ENCODE measurements around the gene OR1A1.
"Not testable (repeated sequence)": the region's sequence is repeated elsewhere in the genome, so short reads cannot be mapped to it uniquely, and the experiment has no call there.

OR1A1 gene

DNA sequence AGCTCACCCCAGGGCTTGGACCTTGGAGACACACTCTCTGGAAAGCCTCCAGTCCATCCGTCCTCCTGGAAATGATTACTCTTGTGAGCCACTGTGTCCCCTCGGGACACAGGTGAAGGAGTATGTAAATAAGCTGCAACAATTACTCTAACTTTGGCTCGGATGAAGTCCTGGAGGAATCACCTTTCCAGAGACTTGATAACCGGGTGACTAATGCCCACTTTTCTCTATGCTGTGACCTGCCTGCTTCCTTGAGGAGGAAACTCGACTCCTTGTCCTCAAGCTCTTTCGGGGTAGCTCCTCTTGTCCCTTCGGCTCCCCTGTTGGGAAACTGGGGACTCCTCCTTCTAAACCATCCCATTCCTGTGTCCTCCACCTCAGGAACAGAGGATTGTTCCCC is at the start of gene OR1A1:
OR1A1 (plus strand) TSS at position 301 of the 400 bp plus-strand sequence. CDS start 7,954 bp downstream, outside the sequence.
- no peak for DNase-seq

- no peak for DNase-seq
Observed at GRCh38 chr17:3167574-3167973, 39.9 kb upstream of the OR1A1 start.

- DNase-seq: no peak
Observed at GRCh38 chr17:3189961-3190360, 17.5 kb upstream of the OR1A1 start.

GRCh38 chr17:3197219-3197618 is 10.2 kb upstream of the OR1A1 start, which contains the start of gene OR1A2:
Gene OR1A2 (plus strand): TSS chr17:3197519. CDS start chr17:3197519, 0 bp downstream.
- no peak for DNase-seq

DNA sequence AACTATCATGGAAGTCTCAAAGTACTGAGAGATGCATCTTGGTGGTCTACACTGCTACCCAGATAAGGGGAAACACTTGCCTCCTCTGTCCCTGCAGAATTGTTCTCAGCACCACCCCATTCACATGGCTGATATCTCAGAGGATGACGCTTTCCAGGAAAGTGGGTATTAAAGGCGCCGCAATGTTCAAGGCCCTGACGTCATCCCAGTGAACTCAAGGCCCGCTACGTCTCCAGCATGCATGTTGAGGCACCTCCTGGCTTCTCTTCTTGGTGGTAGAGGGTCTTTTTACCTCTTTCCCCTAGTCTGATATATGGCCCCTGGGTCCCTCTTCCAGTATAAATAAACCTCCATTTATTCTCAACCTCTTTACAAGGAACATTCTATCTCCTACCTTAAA is 1.0 kb downstream of the OR1A1 start:
- DNase-seq: no peak

GRCh38 chr17:3213001-3213400 is 5.5 kb downstream of the OR1A1 start:
- DNase-seq: no peak

DNA sequence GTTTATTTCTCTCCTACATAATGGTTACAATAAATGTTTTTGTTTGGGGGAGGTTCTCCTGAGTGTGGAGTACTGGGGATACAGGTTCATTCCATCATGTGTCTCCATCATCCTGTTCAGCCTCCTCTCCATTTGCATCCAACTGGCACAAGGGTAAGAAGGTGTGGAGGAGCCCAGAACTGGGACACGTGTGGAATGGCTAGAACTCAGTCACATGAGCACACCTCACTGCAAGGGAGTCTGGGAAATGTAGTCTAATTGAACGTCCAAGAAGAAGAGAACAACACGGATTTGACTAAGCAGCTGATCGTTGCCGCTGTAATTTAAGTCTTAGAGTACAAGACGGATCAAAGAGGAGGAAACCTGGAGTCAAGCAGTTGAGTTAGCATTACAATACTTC is 6.1 kb downstream of the OR1A1 start:
- no peak for DNase-seq

- DNase-seq: not testable (repeated sequence)
Observed at GRCh38 chr17:3219978-3220377, 12.5 kb downstream of the OR1A1 start.

- no peak for DNase-seq
Observed at GRCh38 chr17:3221850-3222249, 14.4 kb downstream of the OR1A1 start.

DNA sequence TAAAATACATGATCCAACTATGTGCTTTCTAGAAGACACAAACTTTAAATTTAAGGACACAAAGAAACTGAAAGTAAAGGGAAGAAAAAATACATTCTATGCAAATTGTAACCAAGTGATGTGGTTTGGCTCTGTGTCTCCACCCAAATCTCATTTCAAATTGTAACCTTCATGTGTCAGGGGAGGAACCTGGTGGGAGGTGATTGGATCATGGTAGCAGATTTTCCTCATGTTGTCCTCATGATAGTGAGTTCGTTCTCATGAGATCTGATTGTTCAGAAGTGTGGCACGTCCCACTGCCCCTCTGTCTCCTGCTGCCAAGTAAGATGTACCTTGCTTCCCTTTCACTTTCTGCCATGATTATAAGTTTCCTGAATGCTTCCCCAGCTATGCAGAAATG is 15.0 kb downstream of the OR1A1 start:
- DNase-seq: no peak

- DNase-seq: not testable (repeated sequence)
Observed at GRCh38 chr17:3224721-3225352, 17.4 kb downstream of the OR1A1 start.

DNA sequence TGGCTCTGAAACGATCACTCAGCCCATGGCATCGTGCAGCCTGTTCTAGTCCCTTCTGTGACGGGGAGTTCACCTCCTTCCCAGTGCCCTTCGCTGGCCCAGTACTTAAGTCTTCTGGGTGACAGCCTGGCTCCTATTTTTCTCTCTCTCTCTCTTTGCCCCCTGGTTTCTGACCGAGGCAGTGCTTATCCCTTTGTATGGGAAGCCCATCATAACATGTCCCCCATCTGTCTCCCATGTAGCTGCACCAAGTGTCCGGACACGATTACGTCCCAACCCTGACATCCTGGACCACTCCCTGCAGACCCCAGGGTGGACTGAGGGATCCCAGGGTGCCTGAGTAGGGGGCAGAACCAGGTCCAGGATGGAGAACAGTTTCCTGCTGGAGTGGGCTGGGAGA is 24.8 kb downstream of the OR1A1 start:
- DNase-seq: not testable (repeated sequence)

DNA sequence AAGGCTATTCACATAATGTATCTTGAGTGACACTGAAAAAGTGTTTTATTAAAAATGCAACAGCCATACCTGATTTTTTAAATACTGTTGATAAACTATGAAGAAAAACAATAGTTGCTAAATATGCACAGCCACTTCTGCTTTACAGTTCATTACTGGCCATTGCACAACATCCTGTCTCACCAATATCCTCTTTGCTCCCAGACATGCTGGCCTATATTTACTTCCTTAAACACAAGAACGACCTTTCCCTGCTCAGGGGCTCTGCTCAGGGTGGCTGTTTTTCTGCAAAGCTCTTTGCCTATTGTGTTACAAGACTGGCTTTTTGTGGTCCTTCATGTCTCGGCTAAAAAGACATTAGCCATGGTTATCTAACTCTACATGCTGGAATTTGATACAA is 31.2 kb downstream of the OR1A1 start:
- not testable (repeated sequence) for DNase-seq

DNA sequence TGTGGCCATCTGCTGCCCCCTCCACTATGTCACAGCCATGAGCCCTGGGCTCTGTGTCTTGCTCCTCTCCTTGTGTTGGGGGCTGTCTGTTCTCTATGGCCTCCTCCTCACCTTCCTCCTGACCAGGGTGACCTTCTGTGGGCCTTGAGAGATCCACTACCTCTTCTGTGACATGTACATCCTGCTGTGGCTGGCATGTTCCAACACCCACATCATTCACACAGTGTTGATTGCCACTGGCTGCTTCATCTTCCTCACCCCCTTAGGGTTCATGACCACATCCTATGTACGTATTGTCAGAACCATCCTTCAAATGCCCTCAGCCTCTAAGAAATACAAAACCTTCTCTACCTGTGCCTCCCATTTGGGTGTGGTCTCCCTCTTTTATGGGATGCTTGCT is 33.6 kb downstream of the OR1A1 start:
- DNase-seq: not testable (repeated sequence)

GRCh38 chr17:3244841-3245240 is 37.4 kb downstream of the OR1A1 start:
- not testable (repeated sequence) for DNase-seq

GRCh38 chr17:3249013-3249412 is 41.5 kb downstream of the OR1A1 start:
- DNase-seq: not testable (repeated sequence)

DNA sequence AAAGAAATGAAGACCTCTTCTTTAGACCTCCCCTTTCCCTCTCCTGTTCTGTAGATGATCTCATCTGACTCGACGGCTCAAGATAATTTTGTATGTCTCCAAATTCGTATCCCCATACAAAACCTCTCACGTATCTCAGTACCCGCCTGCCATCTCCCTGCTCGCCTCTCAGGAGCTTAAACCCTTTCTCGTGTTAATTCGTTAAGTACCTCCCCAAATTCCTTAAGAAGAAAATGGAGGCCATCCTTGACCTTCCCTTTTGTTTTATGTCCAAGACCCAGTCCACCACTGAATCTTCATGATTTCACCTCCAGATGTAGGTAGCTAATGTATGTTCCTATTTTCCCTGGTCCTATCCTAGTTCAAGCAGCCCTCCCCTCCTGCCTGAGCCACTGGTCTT is 49.1 kb downstream of the OR1A1 start:
- DNase-seq: no peak

- DNase-seq: no peak
Observed at GRCh38 chr17:3260163-3260562, 52.7 kb downstream of the OR1A1 start.

DNA sequence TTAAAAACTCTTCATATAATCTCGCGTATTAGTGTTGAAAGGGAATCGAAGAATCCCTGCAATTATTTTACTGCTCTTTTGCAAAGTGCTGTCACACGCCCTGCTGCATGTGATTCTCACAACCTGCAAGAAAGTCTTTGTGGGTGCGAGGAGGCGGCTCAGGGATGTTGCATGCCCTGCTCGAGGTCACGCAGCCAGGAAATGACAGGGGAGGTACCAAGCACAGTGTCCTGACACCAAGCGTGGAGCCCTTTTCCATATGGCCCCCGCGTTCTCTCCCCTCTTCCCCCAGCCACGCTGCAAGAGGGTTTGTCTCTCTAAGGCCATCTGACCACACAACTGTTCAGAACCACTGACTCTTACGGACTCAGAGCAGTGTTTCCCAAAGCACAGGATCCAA is 53.1 kb downstream of the OR1A1 start:
- DNase-seq: no peak

Data from NCI-H2227 treated with DMSO at 0.1 percent for 48 hours (cell line).